Suppressor macrophage treated with lipopolysaccharide for 1 hour (primary cell): ENCODE measurements around the gene ZNF554.
"Not testable (repeated sequence)": the region's sequence is repeated elsewhere in the genome, so short reads cannot be mapped to it uniquely, and the experiment has no call there.

Experiments used
- DNase-seq, 3 donors: peaks; one replicate each; pipeline ENCODE4 v3.0.0-alpha.2; 2020 to 2022

The ZNF554 gene

GRCh38 chr19:2808129-2808941, 11.3 kb upstream of the ZNF554 start:
- no peak for DNase-seq

GRCh38 chr19:2809387-2810140, 10.1 kb upstream of the ZNF554 start:
- no peak for DNase-seq

GRCh38 chr19:2810141-2811091, 9.3 kb upstream of the ZNF554 start:
- no peak for DNase-seq

GRCh38 chr19:2811221-2811722, 8.4 kb upstream of the ZNF554 start:
- no peak for DNase-seq

GRCh38 chr19:2811735-2812413, 7.8 kb upstream of the ZNF554 start:
- DNase-seq: no peak

GRCh38 chr19:2812414-2813234, 7.0 kb upstream of the ZNF554 start:
- DNase-seq: no peak

- DNase-seq: no peak
Observed at GRCh38 chr19:2813235-2814160, 6.2 kb upstream of the ZNF554 start.

- no peak for DNase-seq
Observed at GRCh38 chr19:2814426-2814825, 5.2 kb upstream of the ZNF554 start.

GRCh38 chr19:2815191-2815614, 4.5 kb upstream of the ZNF554 start:
- DNase-seq: no peak

- DNase-seq: no peak
Observed at GRCh38 chr19:2815923-2816322, 3.7 kb upstream of the ZNF554 start.

GRCh38 chr19:2816641-2817040, 3.0 kb upstream of the ZNF554 start:
- no peak for DNase-seq

GRCh38 chr19:2817237-2817829, 2.3 kb upstream of the ZNF554 start:
- DNase-seq: not testable (repeated sequence)

- DNase-seq: peak in 1 of 3 donors; percentile 18
Observed at GRCh38 chr19:2820112-2820702, 539 bp downstream of the ZNF554 start.

GRCh38 chr19:2822846-2823245, 3.2 kb downstream of the ZNF554 start:
- no peak for DNase-seq

- no peak for DNase-seq
Observed at GRCh38 chr19:2823646-2824045, 4.0 kb downstream of the ZNF554 start.

GRCh38 chr19:2824129-2824528, 4.5 kb downstream of the ZNF554 start:
- no peak for DNase-seq

GRCh38 chr19:2827022-2827421, 7.4 kb downstream of the ZNF554 start:
- DNase-seq: no peak

GRCh38 chr19:2827840-2828489, 8.3 kb downstream of the ZNF554 start:
- no peak for DNase-seq
